Smooth muscle cell (in vitro differentiated cells): Measurements from ENCODE around the gene CHMP6. TPM values are rescaled to one million over a fixed set of nuclear protein-coding genes. Genes with fewer than 3 reads are reported as not detected.

Source experiments
- DNase-seq: peaks from one replicate; lab custom pipeline; 2025; ENCODE audit not compliant: unreplicated experiment; lab: John Stamatoyannopoulos, UW
- H2AFZ ChIP-seq: fragments of 200-600 bp; sonication (generic); 2 replicates; pipeline ENCODE4 v1.6.0; 2016; ENCODE audit warnings: antibody characterized with exemption, low read depth, mild to moderate bottlenecking
- H3F3A ChIP-seq: fragments of 200-600 bp; sonication (generic); 2 replicates; pipeline ENCODE4 v1.6.0; 2017; ENCODE audit warnings: antibody characterized with exemption, low read depth
- H3K27ac ChIP-seq: fragments of 200-600 bp; sonication (generic); 2 replicates; pipeline ENCODE4 v1.5.1; 2016; ENCODE audit warnings: low read depth, mild to moderate bottlenecking
- H3K27me3 ChIP-seq: fragments of 200-600 bp; sonication (generic); 2 replicates; pipeline ENCODE4 v1.6.1; 2016; ENCODE audit warnings: low read depth, mild to moderate bottlenecking
- H3K36me3 ChIP-seq: fragments of 200-600 bp; sonication (generic); 2 replicates; pipeline ENCODE4 v1.5.1; 2016; ENCODE audit warnings: low read depth
- H3K4me1 ChIP-seq: fragments of 200-600 bp; sonication (generic); 2 replicates; pipeline ENCODE4 v1.5.1; 2016; ENCODE audit warnings: low read depth
- H3K4me2 ChIP-seq: fragments of 200-600 bp; sonication (generic); 2 replicates; pipeline ENCODE4 v1.6.0; 2016; ENCODE audit warnings: mild to moderate bottlenecking
- H3K4me3 ChIP-seq: fragments of 200-600 bp; sonication (generic); 2 replicates; pipeline ENCODE4 v1.5.1; 2016; ENCODE audit warnings: mild to moderate bottlenecking
- H3K79me2 ChIP-seq: fragments of 200-600 bp; sonication (generic); 2 replicates; pipeline ENCODE4 v1.6.0; 2016; ENCODE audit warnings: low read depth, mild to moderate bottlenecking
- H3K9ac ChIP-seq: fragments of 200-600 bp; sonication (generic); 2 replicates; pipeline ENCODE4 v1.6.0; 2016; ENCODE audit warnings: low read depth
- H3K9me3 ChIP-seq: fragments of 200-600 bp; sonication (generic); replicated peaks from 2 replicates; pipeline ENCODE4 v1.5.1; 2016; ENCODE audit warnings: low read depth
- H4K20me1 ChIP-seq: fragments of 200-600 bp; sonication (generic); 2 replicates; pipeline ENCODE4 v1.6.0; 2016; ENCODE audit warnings: low read depth
- CTCF ChIP-seq: fragments of 200-600 bp; sonication (generic); IDR thresholded peaks from 2 replicates; pipeline ENCODE4 v1.5.1; 2017; ENCODE audit warnings: borderline replicate concordance, mild to moderate bottlenecking, antibody characterized with exemption; ENCODE audit not compliant: insufficient read depth, poor library complexity, severe bottlenecking
- WGBS: methylation state at CpG from one replicate; pipeline ENCODE4 v1.1.7; 2016; ENCODE audit warnings: low lambda C conversion rate; 5-methylcytosine and 5-hydroxymethylcytosine counted together
- polyA plus RNA-seq: library from polyadenylated mRNA; unstranded; fragments of >200 nt; fragmentation: Nextera tagmentation; extraction: Ambion mirVana; gene quantifications from 2 replicates; pipeline ENCODE4 v1.2.1, GENCODE V29; 2016
- total RNA-seq: library from RNA; depleted of rRNA; stranded (reverse); fragments of >200 nt; gene quantifications from 2 replicates; pipeline ENCODE4 v1.2.3, GENCODE V29; 2014

Gene CHMP6
- total and polyA plus RNA-seq, 2 experiments from 2014 or later: 5.8 to 21.5 TPM

DNA sequence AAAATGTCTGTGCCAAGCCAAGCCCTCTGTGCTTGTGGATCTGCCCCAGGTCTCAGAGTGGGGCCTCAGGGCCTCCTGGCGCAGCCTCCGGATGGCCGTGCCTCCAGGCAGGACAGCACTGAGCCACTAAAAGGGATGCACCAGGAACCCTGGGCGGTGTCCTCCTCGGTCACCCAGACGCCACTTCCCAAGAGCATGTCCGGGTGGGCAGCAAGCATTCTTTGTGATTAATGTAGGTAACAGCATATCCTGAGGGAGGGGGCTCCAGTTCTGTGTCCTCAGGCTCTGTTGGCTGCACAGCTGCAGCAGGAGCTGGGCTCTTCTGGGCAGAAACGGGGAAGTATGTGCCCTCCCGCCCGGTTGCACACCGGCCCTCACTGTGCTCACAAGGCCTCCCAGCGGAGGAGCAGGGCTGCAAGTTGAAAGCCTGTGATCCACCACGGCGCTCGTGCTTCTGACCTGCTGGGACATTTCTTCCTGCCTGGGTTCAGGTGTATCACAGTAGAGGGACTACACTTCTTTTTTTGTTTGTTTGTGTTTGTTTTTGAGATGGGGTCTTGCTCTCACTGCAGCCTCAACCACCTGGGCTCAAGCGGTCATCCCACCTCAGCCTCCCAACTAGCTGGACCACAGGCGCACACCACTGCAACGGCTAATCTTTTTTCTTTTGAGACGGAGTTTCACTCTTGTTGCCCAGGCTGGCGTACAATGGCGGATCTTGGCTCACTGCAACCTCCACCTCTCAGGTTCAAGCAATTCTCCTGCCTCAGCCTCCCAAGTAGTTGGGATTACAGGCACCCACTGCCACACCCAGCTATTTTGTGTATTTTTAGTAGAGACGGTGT, 37.9 kb upstream of the CHMP6 start:
- no peak overlapping the region for H3K9ac ChIP-seq
- H3K4me2 ChIP-seq: no peak overlapping the region
- no peaks in the 10 kb centered on the region for H3K9me3 ChIP-seq
- H4K20me1 ChIP-seq: no peaks in the 10 kb centered on the region
- H2AFZ ChIP-seq: no peak overlapping the region
- H3K36me3 ChIP-seq: no peaks in the 10 kb centered on the region
- no peak overlapping the region for H3K4me3 ChIP-seq
- no peaks in the 10 kb centered on the region for H3K79me2 ChIP-seq
- 97% methylated on average over 22 of the region's 22 CpGs for WGBS
- DNase-seq: no peak
- no peaks in the 10 kb centered on the region for H3K4me1 ChIP-seq
- H3K27ac ChIP-seq: no peak overlapping the region
- no peaks in the 10 kb centered on the region for H3F3A ChIP-seq
- TF ChIP-seq CTCF: no peak
- no peaks in the 10 kb centered on the region for H3K27me3 ChIP-seq

- TF ChIP-seq CTCF: no peak
- 90% methylated on average over 5 of the region's 5 CpGs for WGBS
Observed at GRCh38 chr17:80955078-80955477, 36.6 kb upstream of the CHMP6 start.

DNA sequence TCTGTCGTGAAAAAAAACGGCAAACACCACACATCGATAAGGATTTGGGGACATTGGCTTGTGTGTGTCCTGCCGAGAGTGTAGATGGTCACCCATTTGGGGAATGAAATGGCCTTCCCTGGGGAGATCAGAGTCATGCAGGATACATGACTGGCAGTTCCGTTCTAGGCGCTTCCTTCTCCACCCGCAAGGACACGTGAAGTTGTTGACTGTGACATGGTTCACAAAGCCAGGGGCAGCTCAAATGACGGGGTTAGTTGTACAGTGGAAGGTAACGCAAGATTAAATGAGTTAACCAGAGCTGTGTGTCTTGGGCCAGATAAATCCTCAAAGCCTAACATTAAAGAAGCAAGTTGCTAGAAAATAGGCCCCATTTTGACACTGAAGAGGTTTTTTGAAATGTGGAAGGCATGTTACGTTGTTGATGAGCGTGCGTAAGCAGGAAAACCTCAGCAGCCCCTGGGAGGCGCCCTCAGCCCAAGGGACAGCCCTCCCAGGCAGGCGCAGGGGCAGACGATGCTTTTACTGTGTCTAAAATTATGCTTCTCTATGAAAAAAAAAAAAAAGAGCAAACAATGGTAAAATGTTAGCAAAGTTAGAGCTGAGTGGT, 35.9 kb upstream of the CHMP6 start:
- H4K20me1 ChIP-seq: no peaks in the 10 kb centered on the region

More at GRCh38 chr17:80955078-80955477, 36.6 kb upstream of the CHMP6 start:
- Histone ChIP-seq H3K79me2 (no peaks in the 10 kb centered on the region), H3K4me1 (no peaks in the 10 kb centered on the region), H2AFZ (no peak overlapping the region), H3K27ac (no peak overlapping the region), H3K4me2 (no peak overlapping the region), H3K9me3 (no peaks in the 10 kb centered on the region), H3K9ac (no peak overlapping the region), H3K36me3 (no peaks in the 10 kb centered on the region), H3K27me3 (no peaks in the 10 kb centered on the region), H3K4me3 (no peak overlapping the region), H4K20me1 (no peaks in the 10 kb centered on the region), H3F3A (no peaks in the 10 kb centered on the region)
- no peak for DNase-seq

More for the DNA sequence above, 35.9 kb upstream of the CHMP6 start:
- Histone ChIP-seq H3K36me3 (no peaks in the 10 kb centered on the region), H3F3A (no peaks in the 10 kb centered on the region), H3K79me2 (no peaks in the 10 kb centered on the region), H3K27ac (no peak overlapping the region), H3K4me2 (no peak overlapping the region), H3K27me3 (no peaks in the 10 kb centered on the region), H2AFZ (no peak overlapping the region), H3K9ac (no peak overlapping the region), H3K4me3 (no peak overlapping the region), H3K4me1 (no peaks in the 10 kb centered on the region), H3K9me3 (no peaks in the 10 kb centered on the region)
- 96% methylated on average over 16 of the region's 16 CpGs for WGBS
- DNase-seq: no peak
- TF ChIP-seq CTCF: no peak
